Measurements from ENCODE around the gene CSF3R. TPM values are rescaled to one million over a fixed set of nuclear protein-coding genes. Genes with fewer than 3 reads are reported as not detected.

Gene CSF3R
- polyA plus RNA-seq, 1 donor from 2014 or later = not detected

DNA sequence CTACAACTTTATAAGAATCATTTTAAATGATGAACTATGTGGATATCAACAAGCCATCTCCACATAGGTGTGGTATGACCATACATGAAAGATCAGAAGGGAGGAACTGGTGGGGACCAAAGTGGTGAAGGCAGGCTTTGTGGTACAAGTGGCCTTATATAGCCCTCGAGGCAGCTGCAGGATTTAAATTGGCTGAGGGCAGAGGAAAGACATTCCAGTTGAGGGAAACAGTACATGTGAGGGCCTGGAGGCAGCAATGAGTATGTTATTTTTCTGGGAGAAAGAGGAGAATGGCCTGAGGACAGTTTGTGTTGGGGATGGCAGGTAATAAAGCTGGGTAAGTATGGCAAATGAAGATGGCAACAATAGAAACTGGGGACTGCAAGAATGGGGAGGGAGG, 49.6 kb downstream of the CSF3R start (continued):
- TF ChIP-seq SMC3 (conservative IDR thresholded peaks at IDR 0.05; ENCODE audit: poor library complexity) (no peak), RAD21 (conservative IDR thresholded peaks at IDR 0.05) (no peak), EZH2 (IDR thresholded peaks at IDR 0.05; ENCODE audit: borderline replicate concordance, insufficient read depth, low read length, poor library complexity, severe bottlenecking) (no peak)

DNA sequence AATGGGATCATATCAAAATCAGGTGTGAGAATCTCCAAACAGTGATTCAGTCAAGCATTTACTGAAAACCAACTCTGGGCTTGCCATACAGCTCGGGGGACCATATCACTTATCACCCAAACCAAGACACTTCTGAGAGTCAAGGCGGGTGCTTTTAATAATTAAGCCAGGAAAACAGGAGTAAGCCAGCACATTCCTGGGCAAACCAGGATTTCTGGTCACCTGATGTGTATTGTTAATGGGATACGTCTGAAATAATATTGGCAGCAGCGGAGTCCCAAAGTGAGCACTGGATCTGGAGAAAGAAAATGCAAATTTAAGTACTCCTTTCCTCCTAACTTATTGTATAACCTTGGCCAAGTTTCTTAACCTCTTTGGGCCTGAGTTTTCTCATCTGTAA, 50.1 kb downstream of the CSF3R start:
- H3K79me2 ChIP-seq (replicated peaks; ENCODE audit: insufficient read depth, low read length) = no peaks in the 10 kb centered on the region
- no peak for TF ChIP-seq SMC3 (conservative IDR thresholded peaks at IDR 0.05; ENCODE audit: poor library complexity)
- no peak for TF ChIP-seq RAD21 (conservative IDR thresholded peaks at IDR 0.05)
- TF ChIP-seq, protein P1, sequence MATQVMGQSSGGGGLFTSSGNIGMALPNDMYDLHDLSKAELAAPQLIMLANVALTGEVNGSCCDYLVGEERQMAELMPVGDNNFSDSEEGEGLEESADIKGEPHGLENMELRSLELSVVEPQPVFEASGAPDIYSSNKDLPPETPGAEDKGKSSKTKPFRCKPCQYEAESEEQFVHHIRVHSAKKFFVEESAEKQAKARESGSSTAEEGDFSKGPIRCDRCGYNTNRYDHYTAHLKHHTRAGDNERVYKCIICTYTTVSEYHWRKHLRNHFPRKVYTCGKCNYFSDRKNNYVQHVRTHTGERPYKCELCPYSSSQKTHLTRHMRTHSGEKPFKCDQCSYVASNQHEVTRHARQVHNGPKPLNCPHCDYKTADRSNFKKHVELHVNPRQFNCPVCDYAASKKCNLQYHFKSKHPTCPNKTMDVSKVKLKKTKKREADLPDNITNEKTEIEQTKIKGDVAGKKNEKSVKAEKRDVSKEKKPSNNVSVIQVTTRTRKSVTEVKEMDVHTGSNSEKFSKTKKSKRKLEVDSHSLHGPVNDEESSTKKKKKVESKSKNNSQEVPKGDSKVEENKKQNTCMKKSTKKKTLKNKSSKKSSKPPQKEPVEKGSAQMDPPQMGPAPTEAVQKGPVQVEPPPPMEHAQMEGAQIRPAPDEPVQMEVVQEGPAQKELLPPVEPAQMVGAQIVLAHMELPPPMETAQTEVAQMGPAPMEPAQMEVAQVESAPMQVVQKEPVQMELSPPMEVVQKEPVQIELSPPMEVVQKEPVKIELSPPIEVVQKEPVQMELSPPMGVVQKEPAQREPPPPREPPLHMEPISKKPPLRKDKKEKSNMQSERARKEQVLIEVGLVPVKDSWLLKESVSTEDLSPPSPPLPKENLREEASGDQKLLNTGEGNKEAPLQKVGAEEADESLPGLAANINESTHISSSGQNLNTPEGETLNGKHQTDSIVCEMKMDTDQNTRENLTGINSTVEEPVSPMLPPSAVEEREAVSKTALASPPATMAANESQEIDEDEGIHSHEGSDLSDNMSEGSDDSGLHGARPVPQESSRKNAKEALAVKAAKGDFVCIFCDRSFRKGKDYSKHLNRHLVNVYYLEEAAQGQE (IDR thresholded peaks at IDR 0.05; ENCODE audit: borderline replicate concordance) = no peak
- TF ChIP-seq TAF1 (IDR thresholded peaks at IDR 0.05; ENCODE audit: low read depth) = no peak
- TF ChIP-seq MXI1 (conservative IDR thresholded peaks at IDR 0.05; ENCODE audit: poor library complexity, severe bottlenecking) = no peak
- no peak for TF ChIP-seq EZH2 (IDR thresholded peaks at IDR 0.05; ENCODE audit: borderline replicate concordance, insufficient read depth, low read length, poor library complexity, severe bottlenecking)
- TF ChIP-seq EP300 (conservative IDR thresholded peaks at IDR 0.05; ENCODE audit: poor library complexity, severe bottlenecking) = no peak
- TF ChIP-seq POLR2AphosphoS5 (IDR thresholded peaks at IDR 0.05) = no peak
- TF ChIP-seq, protein P2, sequence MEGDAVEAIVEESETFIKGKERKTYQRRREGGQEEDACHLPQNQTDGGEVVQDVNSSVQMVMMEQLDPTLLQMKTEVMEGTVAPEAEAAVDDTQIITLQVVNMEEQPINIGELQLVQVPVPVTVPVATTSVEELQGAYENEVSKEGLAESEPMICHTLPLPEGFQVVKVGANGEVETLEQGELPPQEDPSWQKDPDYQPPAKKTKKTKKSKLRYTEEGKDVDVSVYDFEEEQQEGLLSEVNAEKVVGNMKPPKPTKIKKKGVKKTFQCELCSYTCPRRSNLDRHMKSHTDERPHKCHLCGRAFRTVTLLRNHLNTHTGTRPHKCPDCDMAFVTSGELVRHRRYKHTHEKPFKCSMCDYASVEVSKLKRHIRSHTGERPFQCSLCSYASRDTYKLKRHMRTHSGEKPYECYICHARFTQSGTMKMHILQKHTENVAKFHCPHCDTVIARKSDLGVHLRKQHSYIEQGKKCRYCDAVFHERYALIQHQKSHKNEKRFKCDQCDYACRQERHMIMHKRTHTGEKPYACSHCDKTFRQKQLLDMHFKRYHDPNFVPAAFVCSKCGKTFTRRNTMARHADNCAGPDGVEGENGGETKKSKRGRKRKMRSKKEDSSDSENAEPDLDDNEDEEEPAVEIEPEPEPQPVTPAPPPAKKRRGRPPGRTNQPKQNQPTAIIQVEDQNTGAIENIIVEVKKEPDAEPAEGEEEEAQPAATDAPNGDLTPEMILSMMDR (IDR thresholded peaks at IDR 0.05; ENCODE audit: poor library complexity, severe bottlenecking) = no peak
- no peak overlapping the region for H3K9ac ChIP-seq (ENCODE audit: low read length)
- no peak overlapping the region for H3K4me2 ChIP-seq (ENCODE audit: low read length)
- H4K20me1 ChIP-seq (ENCODE audit: insufficient read depth) = no peaks in the 10 kb centered on the region
- no peaks in the 10 kb centered on the region for H3K9me2 ChIP-seq (ENCODE audit: insufficient read depth, low read length)
- no peaks in the 10 kb centered on the region for H3K27me3 ChIP-seq (ENCODE audit: insufficient read depth, low read depth, low read length)
- H3K27ac ChIP-seq (ENCODE audit: low read length) = no peak overlapping the region
- no peaks in the 10 kb centered on the region for H3K9me3 ChIP-seq (ENCODE audit: low read length)
- no peak overlapping the region for H3K4me3 ChIP-seq (ENCODE audit: low read length)
- H3K36me3 ChIP-seq (ENCODE audit: insufficient read depth, low read length) = no peaks in the 10 kb centered on the region
- no peak overlapping the region for H2AFZ ChIP-seq (ENCODE audit: low read depth, low read length)
- H3F3A ChIP-seq (ENCODE audit: insufficient read depth, low read length, poor library complexity, severe bottlenecking) = no peaks in the 10 kb centered on the region

DNA sequence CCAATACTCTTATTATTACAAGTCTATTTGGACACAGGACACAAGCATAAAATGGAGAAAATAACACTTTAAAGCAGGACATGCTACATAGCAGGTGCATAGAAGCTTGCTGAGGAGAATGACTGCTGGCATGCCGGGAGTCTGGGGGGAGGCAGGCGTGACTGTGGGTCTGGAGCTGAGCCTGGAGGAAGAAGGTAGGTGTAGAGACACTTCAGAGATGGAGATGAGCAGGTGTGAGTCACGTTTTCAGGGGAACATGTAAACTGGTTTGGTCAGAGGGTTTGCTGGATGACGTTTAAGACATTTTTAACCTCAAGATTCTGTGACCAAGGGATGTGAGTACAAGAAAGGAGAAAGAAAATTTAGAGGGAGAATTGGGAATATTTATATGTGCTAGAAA, 56.9 kb downstream of the CSF3R start:
- H3K9me3 ChIP-seq (ENCODE audit: low read length) = no peaks in the 10 kb centered on the region
- H3K9me2 ChIP-seq (ENCODE audit: insufficient read depth, low read length) = no peaks in the 10 kb centered on the region
- H3K9ac ChIP-seq (ENCODE audit: low read length) = no peak overlapping the region
- H4K20me1 ChIP-seq (ENCODE audit: insufficient read depth) = no peaks in the 10 kb centered on the region
- H3K27me3 ChIP-seq (ENCODE audit: insufficient read depth, low read depth, low read length) = no peaks in the 10 kb centered on the region
- H3K36me3 ChIP-seq (ENCODE audit: insufficient read depth, low read length) = no peaks in the 10 kb centered on the region
- H2AFZ ChIP-seq (ENCODE audit: low read depth, low read length) = no peak overlapping the region
- no peaks in the 10 kb centered on the region for H3F3A ChIP-seq (ENCODE audit: insufficient read depth, low read length, poor library complexity, severe bottlenecking)
- H3K79me2 ChIP-seq (replicated peaks; ENCODE audit: insufficient read depth, low read length) = no peaks in the 10 kb centered on the region
- no peak overlapping the region for H3K27ac ChIP-seq (ENCODE audit: low read length)
- no peak overlapping the region for H3K4me3 ChIP-seq (ENCODE audit: low read length)
- no peak overlapping the region for H3K4me2 ChIP-seq (ENCODE audit: low read length)
- TF ChIP-seq EP300 (conservative IDR thresholded peaks at IDR 0.05; ENCODE audit: poor library complexity, severe bottlenecking) (no peak), RAD21 (conservative IDR thresholded peaks at IDR 0.05) (no peak), SMC3 (conservative IDR thresholded peaks at IDR 0.05; ENCODE audit: poor library complexity) (no peak), MXI1 (conservative IDR thresholded peaks at IDR 0.05; ENCODE audit: poor library complexity, severe bottlenecking) (no peak), TAF1 (IDR thresholded peaks at IDR 0.05; ENCODE audit: low read depth) (no peak), POLR2AphosphoS5 (IDR thresholded peaks at IDR 0.05) (no peak), EZH2 (IDR thresholded peaks at IDR 0.05; ENCODE audit: borderline replicate concordance, insufficient read depth, low read length, poor library complexity, severe bottlenecking) (no peak)
- TF ChIP-seq, protein P1 (IDR thresholded peaks at IDR 0.05; ENCODE audit: borderline replicate concordance) = no peak
- TF ChIP-seq, protein P2 (IDR thresholded peaks at IDR 0.05; ENCODE audit: poor library complexity, severe bottlenecking) = no peak
